ENCODE results near the gene TBC1D10A.

Gene TBC1D10A

DNA sequence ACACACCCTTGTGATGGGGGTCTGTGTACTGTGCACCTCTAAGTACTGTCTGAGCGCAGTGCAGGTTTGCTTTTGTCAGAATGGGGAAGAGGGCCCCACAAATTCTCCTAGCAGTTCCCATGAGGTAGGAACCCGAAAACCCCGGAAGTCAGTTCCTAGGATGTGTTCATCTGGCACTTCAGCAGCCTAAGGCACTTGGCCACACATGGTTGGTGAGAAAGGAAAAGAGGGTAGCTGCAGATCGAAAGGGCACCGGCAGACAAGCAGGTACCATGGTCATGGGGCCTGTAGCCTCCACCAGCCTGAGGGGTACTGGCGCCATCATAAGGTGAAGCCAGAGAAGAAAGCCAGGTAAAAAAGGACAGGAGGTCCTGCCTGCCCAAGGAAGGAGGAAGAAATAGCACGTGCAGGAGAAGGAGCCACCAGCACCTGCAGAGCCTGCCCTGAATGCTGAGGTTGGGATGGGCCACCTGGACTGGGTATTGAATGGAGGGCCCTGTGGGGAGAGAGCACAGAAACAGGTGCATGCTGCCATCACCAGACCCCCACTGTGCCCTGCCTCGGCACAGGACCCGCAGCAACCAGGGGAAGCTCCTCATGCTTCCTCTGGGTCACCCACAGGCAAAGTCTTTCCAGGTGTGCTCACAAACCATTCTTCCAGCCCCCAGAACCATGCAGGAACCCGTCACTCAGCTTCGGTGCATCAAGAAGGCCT lies 29.3 kb downstream of the TBC1D10A start:
- DNase-seq, result no peak

DNA sequence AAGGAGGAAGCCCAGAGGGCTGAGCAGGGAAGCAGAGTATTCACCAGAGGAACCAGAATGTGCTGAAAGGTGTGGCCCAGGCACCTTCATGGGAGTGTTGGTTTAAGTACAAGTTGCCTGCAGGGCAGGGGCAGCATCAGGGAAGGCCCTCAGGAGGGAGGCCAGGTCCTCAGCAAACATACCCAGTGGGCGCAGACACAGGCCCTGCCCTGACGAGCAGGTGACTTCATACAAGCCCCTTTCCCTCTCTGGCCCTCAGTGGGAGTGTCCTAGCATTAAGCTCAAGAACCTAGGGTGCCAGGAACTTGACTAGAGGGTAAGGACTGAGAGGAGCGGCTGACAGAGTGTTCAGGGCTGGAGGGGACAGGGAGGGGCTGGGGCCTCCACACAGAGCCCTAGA lies 29.9 kb downstream of the TBC1D10A start:
- no peak for DNase-seq

DNA sequence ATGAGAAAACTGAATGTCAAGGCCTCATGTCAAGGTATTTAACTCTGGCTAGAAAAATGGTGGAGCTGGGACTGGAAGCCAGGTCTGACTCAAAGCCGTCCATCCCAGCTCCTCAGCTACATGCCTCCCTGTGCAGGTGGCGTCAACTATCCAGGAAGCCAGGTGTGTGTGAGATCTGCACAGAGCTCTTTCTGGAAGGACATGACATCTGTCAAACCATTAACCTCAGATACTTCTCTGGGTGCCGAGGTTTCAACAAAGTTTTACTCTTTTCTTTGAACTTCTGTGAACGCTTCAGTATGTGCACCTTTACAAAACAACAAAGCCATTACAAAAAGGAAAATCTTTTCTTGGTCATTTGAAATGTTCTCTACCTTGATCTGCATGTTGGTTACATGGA lies 30.4 kb downstream of the TBC1D10A start:
- no peak for DNase-seq

DNA sequence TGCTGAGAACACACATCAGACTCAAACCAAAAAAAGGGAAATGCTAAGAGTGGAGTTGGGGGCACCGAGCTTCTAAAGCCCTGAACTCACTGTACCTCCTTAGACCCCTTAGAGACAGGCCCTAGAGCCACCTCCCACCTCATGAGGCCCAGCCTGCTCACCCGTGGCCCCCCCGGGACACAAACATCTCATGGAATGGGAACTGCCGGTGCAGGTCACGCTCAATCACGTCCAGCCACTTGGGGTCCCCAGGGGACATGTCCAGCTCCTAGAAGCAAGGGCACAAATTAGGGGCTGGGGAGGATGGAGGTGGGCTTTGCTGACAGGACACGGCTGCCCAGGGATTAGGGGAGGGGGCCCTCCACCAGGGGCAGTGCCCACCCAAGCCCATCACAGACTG lies 31.2 kb downstream of the TBC1D10A start:
- no peak for DNase-seq

DNA sequence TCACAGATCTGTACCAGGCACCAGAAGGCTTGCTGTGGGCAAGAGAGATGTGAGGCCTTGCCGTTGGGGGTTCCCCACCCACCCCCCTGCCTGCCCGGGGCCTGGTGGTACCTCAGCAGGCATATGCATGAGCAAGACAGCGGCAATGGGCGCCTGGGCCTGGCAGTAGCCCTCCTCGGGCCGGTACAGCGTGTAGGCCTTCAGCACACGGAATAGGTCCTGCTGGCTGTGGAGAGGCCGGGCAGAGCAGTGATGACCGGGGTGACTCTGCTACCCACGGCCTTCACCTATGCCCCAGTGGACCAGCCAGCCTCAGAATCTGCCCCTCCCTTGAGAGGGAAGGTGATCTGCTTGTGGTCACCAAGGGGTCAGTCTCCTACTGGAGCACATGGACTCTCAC lies 31.9 kb downstream of the TBC1D10A start:
- DNase-seq, result no peak

DNA sequence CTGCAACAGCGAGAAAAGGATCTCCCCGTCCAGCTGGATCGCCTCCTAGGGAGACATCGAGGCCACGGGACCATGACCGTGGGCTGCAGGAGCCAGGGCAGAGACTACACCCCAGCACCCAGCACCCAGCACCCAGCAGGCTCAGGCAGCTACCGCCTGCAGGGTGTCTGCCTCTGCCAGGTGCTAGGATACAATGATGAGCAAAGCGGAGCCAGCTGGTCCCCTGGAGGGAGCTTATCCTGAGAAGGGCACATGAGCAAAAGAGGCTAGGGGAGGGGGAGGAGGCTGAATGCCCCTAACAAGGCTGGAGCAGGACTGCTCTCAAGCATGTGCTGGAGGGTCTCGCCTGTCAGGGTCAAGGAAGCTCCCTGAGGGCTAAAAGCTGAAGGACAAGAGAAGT lies 32.7 kb downstream of the TBC1D10A start:
- DNase-seq, result no peak

DNA sequence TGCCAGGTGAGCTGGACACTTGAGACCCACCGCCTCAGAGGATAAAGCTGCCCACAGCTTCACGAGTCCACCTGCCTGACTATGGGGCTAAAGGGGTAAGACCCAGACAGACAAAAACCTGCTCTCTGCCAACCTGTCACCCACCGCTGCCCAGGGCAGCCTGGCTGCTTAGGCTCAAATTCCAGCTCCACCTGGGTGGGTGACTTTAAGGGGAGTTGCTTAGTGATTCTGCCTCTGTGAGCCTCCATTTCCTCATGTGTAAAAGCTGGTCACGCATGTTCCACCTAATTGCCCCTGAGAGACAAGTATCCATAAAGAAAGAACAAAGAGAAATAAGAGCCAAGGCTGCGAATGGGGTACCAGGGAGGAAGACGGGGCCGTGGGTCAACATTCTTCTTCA lies 33.7 kb downstream of the TBC1D10A start:
- DNase-seq, result no peak

DNA sequence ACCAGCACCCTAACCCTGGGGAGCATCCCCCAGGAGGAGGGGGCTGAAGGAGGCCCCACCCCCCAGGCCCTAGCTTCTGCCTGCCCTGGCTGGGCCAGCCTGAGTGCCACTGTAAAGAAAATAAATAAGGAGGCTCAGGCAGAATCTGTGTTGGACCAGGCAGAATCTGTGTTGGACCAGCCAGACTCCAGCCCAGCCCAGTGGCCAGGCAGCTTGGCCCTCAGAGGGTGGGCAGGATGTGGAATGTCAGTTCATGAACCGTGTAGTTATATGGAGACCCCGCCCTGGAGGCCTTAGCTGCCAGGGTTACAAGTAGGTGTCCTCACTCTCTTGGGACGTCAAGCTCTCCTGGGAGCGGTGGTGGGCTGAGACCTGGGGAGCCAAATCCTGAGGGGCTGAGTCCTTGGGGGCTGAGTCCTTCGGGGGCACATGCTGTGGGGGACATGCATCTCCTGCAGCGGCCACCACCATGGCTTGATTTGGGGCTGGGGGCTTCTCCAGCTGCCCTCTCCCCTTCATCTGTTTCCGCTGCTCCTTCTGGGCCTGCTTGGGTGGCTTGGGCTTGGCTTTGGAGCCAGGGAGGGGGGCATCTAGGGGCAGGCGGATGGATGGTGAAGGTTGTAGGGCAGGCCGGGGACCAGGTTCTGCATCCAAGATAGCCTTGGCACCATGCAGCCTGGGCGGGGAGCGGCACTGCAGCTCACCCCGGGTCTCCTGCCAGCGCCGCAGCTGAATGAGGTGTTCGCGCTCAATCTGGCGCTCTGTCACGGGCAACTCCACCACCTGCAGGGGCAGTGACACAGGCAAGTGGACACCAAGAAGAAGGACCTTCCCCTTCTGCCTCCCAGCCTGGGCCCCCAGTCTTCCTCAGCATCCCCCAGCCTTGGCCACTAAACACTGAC lies 34.4 kb downstream of the TBC1D10A start:
- DNase-seq, result no peak

DNA sequence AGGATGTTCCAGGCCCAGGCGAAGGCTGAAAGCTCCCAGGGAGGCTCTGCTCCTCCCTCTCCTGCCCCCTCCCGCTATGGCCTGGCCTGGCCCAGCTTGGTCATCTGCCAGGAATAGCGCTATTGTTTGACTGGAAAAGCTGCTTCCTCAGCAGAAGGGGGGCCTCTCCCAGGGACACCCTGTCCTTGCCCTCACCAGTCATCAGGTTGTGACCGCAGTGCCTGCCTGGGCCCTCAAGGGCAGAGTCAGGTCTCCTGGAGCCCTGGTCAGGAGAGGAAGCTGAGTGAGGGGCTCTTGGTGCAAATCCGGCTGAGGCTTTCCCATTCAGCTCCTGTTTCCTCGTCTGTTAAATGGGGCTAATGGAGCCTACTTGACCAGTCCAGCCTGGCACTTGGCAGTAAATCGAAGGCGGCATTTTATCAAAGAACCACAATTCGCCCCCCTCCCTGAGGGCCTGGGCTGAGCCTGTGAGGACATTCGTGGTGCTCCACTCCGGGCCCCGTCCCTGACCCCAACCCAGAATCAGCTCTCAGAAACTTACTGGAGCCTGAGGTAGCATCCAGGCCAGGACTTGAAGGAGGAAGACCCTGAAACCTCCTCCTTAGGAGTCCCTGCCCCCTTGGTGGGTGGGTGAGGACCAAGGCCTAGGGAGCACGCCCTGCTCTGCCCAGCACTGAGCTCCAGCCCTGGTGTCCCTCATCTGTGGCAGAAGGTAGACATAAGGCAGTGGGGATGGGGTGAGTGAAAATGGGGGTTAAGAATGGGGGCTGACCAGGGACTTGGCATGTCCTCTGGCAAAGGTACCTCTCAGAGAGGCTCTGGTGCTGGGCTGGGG lies 35.5 kb downstream of the TBC1D10A start:
- DNase-seq, result no peak

DNA sequence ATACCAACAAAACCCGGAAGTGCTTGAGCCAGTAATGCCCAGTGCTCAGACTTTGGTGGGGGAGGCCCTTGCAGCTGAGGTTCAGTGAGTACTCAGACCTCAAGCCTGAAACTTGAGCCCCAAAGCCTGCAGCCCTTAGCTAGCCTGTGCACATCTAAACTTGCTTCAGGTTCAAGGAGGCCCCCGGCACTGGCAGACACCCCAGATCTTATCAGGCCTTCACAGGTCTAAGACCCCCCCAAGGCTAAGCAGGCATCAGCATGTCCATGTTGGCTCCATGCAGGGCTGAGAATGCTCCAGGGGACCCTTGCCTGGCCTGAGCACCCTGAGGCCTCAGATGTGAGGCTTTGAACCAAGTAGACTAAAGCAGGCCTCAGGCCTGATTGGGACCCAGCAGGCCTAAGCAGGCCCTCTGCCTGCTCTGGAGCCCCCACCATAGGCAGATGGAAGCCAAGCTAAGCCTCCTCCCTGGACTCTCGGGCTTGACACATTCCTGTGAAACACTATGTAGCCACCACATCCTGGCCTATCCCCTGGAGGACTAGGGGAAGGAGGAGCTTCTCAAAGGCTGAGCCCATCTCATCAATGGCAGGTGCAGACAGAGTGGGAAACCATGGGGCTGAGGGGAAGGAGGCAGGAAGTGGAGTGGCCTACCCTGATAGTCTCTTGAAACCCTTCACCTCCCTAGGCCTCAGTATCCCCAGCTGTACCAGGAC lies 36.2 kb downstream of the TBC1D10A start:
- DNase-seq, result no peak

DNA sequence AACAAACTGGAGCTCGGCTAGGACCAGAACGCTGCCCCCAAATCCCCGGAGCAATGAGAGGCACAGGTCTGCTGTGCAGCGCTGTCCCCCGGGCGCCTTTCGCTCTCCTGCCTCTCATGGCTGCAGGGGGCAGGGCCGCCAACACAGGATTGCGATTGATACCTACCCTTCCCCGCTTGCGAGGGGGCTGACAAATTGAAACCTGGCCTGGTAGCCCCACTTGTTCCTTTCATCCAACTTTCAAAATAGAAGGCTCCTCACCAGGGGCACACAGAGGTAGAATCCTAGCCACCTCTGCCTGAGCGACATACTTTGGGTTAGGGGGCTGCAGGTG lies 36.8 kb downstream of the TBC1D10A start:
- DNase-seq, result no peak

DNA sequence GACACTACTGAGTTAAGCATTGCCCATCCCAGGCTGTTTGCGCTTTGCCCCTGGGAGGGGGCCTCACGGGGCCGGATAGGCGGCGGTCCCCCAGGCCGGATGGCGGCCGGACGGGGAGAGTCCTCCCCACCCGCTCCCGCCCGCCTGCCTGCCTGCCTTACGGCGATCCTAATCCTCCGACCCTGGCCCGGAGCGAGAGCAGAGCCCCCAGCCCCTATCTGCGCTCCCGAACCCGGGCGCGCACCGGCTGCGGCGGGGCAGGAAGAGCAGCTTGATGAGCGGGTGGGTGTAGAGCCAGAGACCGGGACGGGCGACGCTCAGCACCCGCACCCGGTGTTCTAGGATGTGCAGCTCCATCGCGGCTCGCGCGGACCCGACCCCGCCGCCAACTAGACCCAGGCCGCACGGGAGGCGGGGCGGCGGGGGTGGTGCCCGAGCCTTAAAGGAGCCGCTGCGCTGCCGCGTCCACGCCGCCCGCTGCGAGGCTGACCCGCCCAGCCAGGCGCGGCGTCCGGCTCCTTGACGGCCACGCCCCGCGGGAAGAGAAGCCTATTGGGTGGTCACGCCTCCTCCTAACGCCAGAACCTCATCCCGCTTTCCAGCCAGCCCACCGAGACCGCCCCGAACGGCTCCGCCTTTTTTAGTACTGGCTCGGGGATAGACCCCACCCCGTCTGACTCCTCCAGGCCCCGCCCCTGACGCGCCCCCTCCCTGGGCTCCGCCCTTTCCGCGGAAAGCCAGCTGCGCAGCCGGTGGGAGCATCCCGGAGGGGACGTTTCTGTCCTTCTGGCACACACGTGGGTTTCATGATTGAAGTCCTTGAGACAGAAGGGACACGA lies 37.4 kb downstream of the TBC1D10A start, which contains the start of gene CASTOR1:
Gene CASTOR1 (minus strand): TSS at position 365 of the 839 bp plus-strand sequence. CDS start 8 bp downstream, at position 357.
- peak; percentile 87 for DNase-seq

DNA sequence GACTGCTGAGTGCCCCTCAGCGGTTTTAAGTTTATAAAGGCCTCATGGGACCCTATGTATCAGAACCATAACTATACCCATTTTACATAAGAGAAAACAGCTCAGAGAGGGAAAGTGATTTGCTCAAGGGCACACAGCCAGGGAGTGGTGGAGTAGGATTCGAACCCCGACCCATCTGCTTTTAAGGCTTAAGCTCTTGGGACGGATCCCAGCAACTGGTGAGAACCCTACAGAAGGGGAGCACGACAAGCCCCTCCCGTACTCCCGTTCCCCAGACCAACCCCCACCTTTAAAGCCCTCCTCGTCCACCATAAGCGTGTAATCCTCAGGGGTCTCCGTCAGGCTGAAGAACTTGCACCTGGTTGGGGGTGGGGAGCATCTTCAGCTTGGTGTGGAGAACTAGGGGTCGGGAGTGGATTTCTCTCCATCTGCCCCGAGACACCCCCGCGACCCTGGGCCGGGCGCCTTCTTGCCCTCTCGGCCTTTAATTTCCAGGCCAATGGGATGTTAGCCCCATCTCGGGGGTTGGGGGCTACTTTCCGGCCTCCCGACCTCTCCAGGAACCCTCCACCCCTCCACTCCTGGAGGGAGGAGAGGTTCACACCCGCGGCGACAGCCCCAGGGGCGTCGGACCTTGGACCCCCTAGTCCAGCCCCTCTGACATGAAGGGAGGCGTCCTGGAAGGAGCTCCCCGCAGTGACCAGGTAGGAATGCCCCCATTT lies 38.2 kb downstream of the TBC1D10A start:
- no peak for DNase-seq

DNA sequence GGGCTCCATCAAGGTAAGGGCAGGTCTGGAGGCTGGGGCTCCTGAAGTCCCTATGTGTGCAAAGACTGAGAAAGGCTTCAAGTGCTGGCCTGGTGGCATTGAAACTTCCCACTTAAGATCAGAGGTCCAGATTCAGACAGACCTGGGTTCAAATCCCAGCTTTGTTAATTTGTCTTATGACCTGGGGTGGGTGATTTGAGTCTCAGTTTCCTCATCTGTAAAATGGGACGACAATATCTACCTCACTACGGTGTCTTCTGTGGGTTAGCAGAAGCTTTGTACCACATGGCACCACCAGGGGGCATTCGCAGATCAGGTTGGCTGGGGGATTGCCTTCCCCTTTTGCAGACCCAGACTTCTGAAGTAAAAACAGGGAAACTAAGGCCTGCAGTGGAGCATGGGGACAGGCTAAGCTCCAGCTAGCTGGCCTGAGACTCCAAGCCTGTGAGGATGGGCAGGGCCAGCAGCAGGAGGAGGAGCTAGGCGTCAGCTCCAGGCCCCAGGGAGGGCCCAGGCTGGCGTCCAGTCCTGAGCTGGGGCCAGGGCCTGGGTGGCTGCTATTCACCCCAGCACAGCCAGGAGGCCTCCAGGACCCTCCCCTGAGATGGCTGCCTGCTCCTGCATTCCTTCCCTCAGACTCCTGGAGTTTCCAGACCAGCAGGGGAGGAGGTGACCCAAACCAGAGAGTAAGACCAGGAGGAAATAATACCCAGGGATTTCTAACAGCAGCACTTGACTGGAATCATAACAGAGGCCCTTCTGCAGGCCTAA lies 38.9 kb downstream of the TBC1D10A start:
- DNase-seq, result peak; percentile 91

DNA sequence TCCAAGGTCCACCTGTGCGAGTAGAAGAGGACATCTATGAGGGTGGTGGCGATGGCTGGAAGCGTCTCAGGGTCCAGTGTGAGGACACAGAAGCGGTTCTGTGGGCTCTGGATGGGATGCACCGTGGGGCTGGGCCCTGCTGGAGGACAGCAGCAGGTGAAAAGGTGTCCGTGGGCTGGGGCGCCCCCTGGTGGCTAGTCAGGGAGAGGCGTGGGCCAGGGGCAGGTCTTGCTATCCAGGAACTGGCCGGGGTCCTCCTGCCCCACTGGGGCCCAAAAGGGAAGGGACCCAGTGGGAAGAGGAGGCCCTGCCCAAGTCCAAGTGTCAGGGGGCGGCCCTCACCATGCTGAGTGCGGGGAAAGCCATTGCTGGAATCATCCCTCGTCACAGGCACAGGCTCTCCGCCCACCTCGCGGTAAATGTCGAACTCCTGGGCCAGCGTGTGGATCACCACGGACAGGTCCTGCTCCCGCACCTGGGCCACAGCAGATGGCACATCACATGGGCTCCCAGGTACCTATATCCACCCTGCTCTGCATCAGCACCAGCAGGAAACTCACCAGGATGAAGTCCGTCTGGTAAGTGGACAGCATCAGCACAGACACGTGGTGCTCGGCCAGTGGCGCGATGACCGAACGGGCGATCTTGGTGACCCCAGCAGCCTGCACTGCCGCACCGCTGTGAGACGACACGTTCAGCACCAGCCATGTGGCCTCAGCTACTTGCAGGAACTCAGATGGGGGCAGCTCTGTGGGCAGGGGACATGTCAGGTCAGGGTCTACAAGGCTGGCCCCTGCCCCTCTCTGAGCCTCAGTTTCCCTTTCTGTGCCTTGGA lies 39.7 kb downstream of the TBC1D10A start:
- peak; percentile 87 for DNase-seq

DNA sequence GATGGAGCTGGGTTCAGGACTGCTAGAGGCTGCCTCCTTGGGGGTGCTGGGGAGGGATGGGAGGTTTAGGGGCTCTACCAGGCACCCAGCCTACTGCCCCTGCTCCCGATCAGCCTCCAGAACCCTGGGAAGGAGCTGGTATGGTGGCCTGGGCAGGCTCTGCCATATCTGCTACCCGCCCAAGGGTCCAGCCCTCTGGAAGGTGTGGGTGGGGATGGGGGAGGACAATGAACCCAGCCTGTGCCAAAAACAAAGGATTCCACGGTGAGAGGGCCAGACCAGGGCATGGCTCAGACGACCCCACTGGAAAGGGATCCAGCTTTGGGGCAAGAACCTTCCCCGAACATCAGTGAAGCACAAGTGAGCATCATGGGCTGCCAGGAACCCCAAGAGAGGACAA lies 40.4 kb downstream of the TBC1D10A start:
- no peak for DNase-seq

DNA sequence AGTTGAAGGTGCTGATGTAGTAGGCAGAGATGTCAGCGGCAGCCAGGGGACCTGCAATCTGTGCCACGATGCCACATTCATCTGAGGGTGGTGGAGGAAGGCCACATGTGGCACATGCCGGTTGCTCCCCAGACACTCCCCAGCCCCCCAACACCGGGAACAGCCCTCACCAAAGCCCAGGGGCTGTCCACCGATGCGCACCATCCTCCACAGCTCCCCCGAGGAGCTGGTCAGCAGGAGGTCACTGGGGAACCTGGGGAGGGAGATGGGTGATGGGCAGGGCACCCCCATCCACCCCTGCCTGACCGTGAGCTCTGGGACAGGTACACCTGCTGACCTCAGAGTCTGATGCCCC lies 40.9 kb downstream of the TBC1D10A start:
- DNase-seq, result no peak

DNA sequence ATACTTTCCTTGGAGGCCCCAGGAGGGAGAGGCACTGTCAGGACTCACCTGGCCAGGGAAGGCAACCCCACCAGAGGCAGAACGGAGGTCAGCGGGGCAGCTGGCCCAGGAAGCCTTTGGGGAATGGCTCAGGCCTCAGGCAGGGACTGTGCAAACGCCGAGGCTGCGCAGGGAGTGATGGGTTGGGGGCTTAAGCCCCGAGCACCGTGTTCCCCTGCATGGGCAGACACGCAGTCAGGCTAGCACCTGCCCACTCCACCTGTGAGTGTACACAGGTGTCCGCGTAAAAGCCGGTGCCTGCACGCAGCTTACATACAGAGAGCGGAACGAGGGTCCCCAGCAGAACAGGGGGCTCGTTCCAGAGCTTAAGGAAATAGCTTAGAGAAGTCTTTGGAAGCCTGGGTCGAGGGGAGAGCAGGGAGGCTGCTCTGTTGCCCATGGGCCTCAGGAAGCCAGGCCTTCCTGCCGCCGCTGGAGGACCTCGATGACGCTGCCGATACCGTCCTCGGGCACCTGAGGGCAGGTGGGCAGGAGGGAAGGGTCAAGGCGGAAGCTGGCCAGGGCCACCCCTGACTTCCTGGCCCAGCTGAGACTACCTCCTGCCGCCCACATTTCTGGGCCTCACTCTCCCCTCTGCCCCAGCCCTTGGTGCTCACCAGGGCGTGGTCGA lies 41.4 kb downstream of the TBC1D10A start:
- DNase-seq, result no peak

DNA sequence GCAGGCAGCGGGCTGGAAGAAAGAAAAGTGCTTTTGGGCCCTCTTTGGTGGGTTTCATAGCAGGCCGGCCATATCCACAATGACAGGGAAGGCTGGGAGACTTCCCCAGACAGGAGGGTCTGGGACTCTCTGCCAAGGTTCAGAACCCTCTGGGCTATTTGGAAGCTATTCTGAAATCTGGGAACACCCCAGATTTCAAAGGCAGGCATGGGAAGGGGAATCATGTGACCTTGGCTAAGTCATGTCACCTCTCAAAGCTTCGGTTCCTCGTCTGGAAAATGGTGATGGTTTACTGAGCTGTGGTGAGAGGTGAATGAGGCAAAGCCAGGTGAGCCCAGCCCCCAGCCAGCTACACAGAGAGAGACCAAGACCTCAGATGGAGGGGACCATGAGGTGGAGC lies 42.1 kb downstream of the TBC1D10A start:
- DNase-seq, result no peak

All from activated naive CD4-positive, alpha-beta T cell treated with anti-CD3 and anti-CD28 coated beads, Interleukin-2, amount 50 U/mL, for 16 hours (primary cell).